Stimulated activated effector memory CD8-positive, alpha-beta T cell treated with anti-CD3 and anti-CD28 coated beads, Interleukin-12 subunit alpha, Interleukin-12 subunit beta, amount 100 ng/mL, for 72 hours (primary cell): ENCODE results near the gene LRP6.

Experiments
- ATAC-seq: fragments of 150-1000 bp; cut with Tn5 transposase; 2 replicates; pipeline ENCODE4 v1.10.0; 2021
- DNase-seq, 2 donors: peaks; one replicate each; pipeline ENCODE4 v3.0.0; 2021 to 2022; ENCODE audit warnings: low spot score in 2 of 2
- H3K27ac Mint-ChIP-seq: one replicate; pipeline ENCODE4 v1.8.0; 2022; ENCODE audit warnings: mild to moderate bottlenecking, mixed read lengths
- H3K36me3 Mint-ChIP-seq: one replicate; pipeline ENCODE4 v1.8.0; 2022; ENCODE audit warnings: mild to moderate bottlenecking, mixed read lengths
- H3K4me1 Mint-ChIP-seq: one replicate; pipeline ENCODE4 v1.8.0; 2022; ENCODE audit warnings: mixed read lengths
- H3K4me3 Mint-ChIP-seq: one replicate; pipeline ENCODE4 v1.8.0; 2022; ENCODE audit warnings: mild to moderate bottlenecking, mixed read lengths
- H3K9me3 Mint-ChIP-seq: one replicate; pipeline ENCODE4 v1.8.0; 2022; ENCODE audit warnings: mixed read lengths

The LRP6 gene

DNA sequence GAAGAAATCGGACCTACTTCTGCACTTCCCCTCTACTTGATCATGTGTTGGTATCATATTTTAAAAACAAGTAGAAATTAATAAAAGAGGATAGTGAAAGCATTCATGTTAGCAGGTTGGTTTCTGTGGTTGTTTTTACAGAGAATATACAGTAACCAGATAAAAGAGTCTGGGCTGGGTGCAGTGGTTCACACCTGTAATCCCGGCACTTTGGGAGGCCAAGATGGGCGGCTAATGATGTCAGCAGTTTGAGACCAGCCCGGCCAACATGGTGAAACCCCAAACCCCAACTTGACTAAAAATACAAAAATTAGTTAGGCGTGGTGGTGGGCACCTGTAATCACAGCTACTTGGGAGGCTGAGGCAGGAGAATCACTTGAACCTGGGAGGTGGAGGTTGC lies 55.9 kb downstream of the LRP6 start:
- H3K9me3 Mint-ChIP-seq = no peaks in the 10 kb centered on the region
- H3K27ac Mint-ChIP-seq = no peak overlapping the region
- peaks cover 14% of the 10 kb centered on the region for H3K4me1 Mint-ChIP-seq
- ATAC-seq (no peak), DNase-seq (no peak)
- H3K4me3 Mint-ChIP-seq = no peak overlapping the region
- no peaks in the 10 kb centered on the region for H3K36me3 Mint-ChIP-seq

- H3K9me3 Mint-ChIP-seq = no peaks in the 10 kb centered on the region
- no peak overlapping the region for H3K27ac Mint-ChIP-seq
- ATAC-seq (no peak), DNase-seq (no peak)
- no peak overlapping the region for H3K4me3 Mint-ChIP-seq
- H3K36me3 Mint-ChIP-seq = no peaks in the 10 kb centered on the region
- H3K4me1 Mint-ChIP-seq = peaks cover 14% of the 10 kb centered on the region
Measured at GRCh38 chr12:12210416-12210815, 56.4 kb downstream of the LRP6 start.

GRCh38 chr12:12209675-12210074 lies 57.2 kb downstream of the LRP6 start:
- ATAC-seq = no peak
- H3K4me3 Mint-ChIP-seq = no peak overlapping the region

GRCh38 chr12:12209043-12209442 lies 57.8 kb downstream of the LRP6 start:
- H3K27ac Mint-ChIP-seq = no peak overlapping the region
- no peaks in the 10 kb centered on the region for H3K9me3 Mint-ChIP-seq
- ATAC-seq (no peak), DNase-seq (no peak)
- no peaks in the 10 kb centered on the region for H3K36me3 Mint-ChIP-seq
- peaks cover 14% of the 10 kb centered on the region for H3K4me1 Mint-ChIP-seq
- H3K4me3 Mint-ChIP-seq = no peak overlapping the region

More at GRCh38 chr12:12209675-12210074, 57.2 kb downstream of the LRP6 start:
- Mint-ChIP-seq H3K4me1 (peaks cover 14% of the 10 kb centered on the region), H3K9me3 (no peaks in the 10 kb centered on the region), H3K36me3 (no peaks in the 10 kb centered on the region), H3K27ac (no peak overlapping the region)
- DNase-seq = no peak

DNA sequence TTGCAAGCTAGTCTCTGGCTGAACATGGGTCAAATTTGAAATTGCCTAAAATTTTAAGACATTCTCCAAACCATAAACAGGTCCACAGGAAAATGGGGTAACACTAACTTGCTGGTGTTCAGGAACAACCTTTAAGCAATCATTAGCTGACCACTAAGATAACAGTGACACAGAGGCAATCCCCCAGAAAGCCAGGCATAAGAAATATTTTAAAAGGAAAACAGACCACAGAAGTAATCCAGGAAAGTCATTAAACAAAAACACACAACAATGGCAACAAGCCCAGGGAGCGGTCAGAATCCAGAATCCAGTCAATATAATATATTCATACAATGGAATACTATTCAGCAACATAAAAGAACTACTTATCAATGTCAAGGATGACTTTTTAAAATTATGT lies 59.1 kb downstream of the LRP6 start:
- H3K9me3 Mint-ChIP-seq = no peaks in the 10 kb centered on the region
- no peak overlapping the region for H3K27ac Mint-ChIP-seq
- H3K36me3 Mint-ChIP-seq = no peaks in the 10 kb centered on the region
- DNase-seq (no peak), ATAC-seq (no peak)
- H3K4me3 Mint-ChIP-seq = no peak overlapping the region
- peaks cover 14% of the 10 kb centered on the region for H3K4me1 Mint-ChIP-seq

DNA sequence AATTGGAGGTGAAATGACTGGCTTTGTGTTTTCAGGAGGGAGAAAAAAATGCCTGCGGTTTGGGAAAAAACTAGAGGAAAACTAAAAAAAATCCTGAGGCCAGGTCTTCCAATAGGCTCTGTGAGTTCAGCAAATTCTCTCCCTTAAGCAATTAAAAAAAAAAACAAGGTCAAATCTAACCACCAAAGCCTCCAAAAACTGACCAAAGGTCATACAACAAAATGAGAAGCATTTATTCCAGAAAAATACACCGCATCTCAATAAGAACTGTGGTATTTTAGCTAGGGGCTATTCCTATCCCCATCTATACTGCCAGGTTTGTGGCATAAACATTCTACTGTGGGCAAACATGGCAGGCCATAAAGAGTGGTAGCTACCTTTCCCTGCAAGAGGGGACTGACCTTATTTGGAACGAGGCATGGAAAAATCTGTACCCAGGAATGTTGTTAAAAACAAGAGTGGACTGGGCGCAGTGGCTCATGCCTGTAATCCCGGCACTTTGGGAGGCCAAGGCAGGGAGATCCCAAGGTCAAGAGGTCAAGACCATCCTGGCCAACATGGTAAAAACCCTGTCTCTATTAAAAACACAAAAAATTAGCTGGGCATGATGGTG lies 60.0 kb downstream of the LRP6 start:
- Mint-ChIP-seq H3K4me3 (no peak overlapping the region), H3K36me3 (no peaks in the 10 kb centered on the region), H3K27ac (no peak overlapping the region), H3K9me3 (no peaks in the 10 kb centered on the region), H3K4me1 (peaks cover 14% of the 10 kb centered on the region)
- ATAC-seq (no peak), DNase-seq (no peak)

- no peak for ATAC-seq
- DNase-seq = no peak
- H3K9me3 Mint-ChIP-seq = peaks cover 9% of the 10 kb centered on the region
- H3K4me3 Mint-ChIP-seq = no peak overlapping the region
- no peak overlapping the region for H3K27ac Mint-ChIP-seq
- H3K4me1 Mint-ChIP-seq = peaks cover 6% of the 10 kb centered on the region
- no peaks in the 10 kb centered on the region for H3K36me3 Mint-ChIP-seq
Measured at GRCh38 chr12:12202747-12203146, 64.1 kb downstream of the LRP6 start.

GRCh38 chr12:12202105-12202504 lies 64.7 kb downstream of the LRP6 start:
- H3K27ac Mint-ChIP-seq = no peak overlapping the region
- H3K4me3 Mint-ChIP-seq = no peak overlapping the region
- DNase-seq (no peak), ATAC-seq (no peak)
- no peaks in the 10 kb centered on the region for H3K36me3 Mint-ChIP-seq
- peaks cover 6% of the 10 kb centered on the region for H3K4me1 Mint-ChIP-seq
- peaks cover 13% of the 10 kb centered on the region for H3K9me3 Mint-ChIP-seq

DNA sequence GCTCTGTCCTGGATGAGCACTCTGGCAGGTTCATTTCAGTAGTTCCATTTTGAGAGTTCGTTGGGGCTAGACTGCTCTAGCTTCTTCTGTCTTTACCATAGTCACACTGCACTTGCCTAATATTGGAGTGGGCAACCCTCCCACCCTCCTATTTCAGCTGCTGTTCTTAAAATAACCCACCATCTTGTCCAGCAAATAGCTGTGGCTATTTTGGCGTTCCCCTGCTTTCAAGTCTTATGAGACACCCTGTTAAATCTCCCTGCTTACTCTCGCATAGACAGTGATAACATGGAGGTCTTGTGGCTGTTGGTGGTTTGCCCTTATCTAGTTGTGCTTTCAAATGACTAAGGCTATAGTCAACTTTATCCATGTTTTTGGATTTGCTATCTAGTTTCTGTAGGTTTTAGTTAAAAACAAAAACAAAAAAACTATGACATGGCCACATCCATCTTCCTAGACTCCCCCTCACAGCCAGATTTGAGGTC lies 65.5 kb downstream of the LRP6 start:
- H3K9me3 Mint-ChIP-seq = peaks cover 20% of the 10 kb centered on the region
- DNase-seq (no peak), ATAC-seq (peak; percentile 96)
- H3K27ac Mint-ChIP-seq = no peak overlapping the region
- H3K4me3 Mint-ChIP-seq = no peak overlapping the region
- H3K4me1 Mint-ChIP-seq = peaks cover 6% of the 10 kb centered on the region
- no peaks in the 10 kb centered on the region for H3K36me3 Mint-ChIP-seq

DNA sequence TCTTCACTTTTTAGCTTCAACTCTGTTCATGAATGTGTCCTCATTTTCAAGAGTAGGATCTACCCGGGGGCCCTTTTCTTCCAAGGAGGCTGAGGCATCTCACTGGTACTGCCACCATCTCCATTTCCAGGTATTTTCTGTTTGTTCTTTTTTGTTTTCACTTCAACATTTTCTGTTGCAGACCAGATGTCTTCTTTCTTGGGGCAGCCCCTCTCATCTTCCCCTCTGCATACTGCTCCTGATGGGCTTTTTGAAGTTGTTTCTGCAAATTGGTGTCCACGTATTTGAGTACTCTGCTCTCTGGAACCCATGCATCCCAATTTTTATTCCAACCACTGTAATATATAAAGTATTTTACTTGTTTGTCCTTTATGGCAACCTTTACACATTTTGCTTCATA lies 66.5 kb downstream of the LRP6 start:
- H3K27ac Mint-ChIP-seq = no peak overlapping the region
- no peak overlapping the region for H3K4me3 Mint-ChIP-seq
- no peaks in the 10 kb centered on the region for H3K36me3 Mint-ChIP-seq
- H3K9me3 Mint-ChIP-seq = peaks cover 20% of the 10 kb centered on the region
- H3K4me1 Mint-ChIP-seq = peaks cover 6% of the 10 kb centered on the region
- ATAC-seq = no peak
- no peak for DNase-seq

- H3K9me3 Mint-ChIP-seq = peaks cover 20% of the 10 kb centered on the region
- H3K36me3 Mint-ChIP-seq = no peaks in the 10 kb centered on the region
- ATAC-seq (no peak), DNase-seq (no peak)
- no peak overlapping the region for H3K4me3 Mint-ChIP-seq
- peaks cover 6% of the 10 kb centered on the region for H3K4me1 Mint-ChIP-seq
- no peak overlapping the region for H3K27ac Mint-ChIP-seq
Measured at GRCh38 chr12:12198124-12198523, 68.7 kb downstream of the LRP6 start.

DNA sequence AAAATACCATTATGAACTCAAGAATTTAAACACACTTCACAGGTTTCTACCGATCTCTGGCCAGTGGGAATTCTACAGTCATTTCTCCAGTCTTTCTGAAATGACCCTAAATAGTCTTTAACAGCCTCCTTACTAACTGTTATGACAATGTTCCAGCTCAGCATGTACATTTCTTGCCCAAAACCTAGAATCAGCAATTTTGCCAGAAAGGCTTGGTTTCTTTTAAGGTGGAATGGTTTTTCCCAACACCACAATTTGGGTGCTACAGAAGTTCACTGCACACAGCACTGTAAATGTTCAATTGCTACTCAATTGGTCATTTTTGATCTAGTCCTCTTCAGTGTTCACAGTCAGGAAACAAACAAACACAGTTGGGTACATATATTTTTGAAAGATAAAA lies 69.7 kb downstream of the LRP6 start:
- no peak overlapping the region for H3K4me3 Mint-ChIP-seq
- DNase-seq (no peak), ATAC-seq (no peak)
- peaks cover 20% of the 10 kb centered on the region for H3K9me3 Mint-ChIP-seq
- no peaks in the 10 kb centered on the region for H3K36me3 Mint-ChIP-seq
- peaks cover 6% of the 10 kb centered on the region for H3K4me1 Mint-ChIP-seq
- no peak overlapping the region for H3K27ac Mint-ChIP-seq

DNA sequence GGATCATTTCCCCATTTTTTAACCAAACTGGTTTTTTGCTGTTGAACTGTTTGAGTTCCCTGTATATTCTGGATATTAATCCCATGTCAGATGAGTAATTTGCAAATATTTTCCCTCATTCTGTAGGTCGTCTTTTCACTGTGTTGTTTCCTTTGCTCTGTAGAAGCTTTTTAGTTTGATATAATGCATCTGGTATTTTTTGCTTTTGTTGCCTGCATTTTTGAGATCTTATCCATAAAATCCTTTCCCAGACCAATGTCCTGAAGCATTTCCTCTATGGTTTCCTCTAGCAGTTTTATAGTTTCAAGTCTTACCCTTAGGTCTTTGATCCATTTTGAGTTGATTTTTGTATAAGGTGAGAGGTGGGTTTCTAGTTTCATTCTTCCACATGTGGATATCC lies 71.3 kb downstream of the LRP6 start:
- Mint-ChIP-seq H3K27ac (no peak overlapping the region), H3K4me3 (no peak overlapping the region), H3K36me3 (no peaks in the 10 kb centered on the region), H3K4me1 (no peaks in the 10 kb centered on the region), H3K9me3 (peaks cover 17% of the 10 kb centered on the region)
- no peak for ATAC-seq
- DNase-seq = no peak

- ATAC-seq (no peak), DNase-seq (no peak)
- H3K27ac Mint-ChIP-seq = no peak overlapping the region
- H3K9me3 Mint-ChIP-seq = peaks cover 17% of the 10 kb centered on the region
- no peaks in the 10 kb centered on the region for H3K36me3 Mint-ChIP-seq
- H3K4me3 Mint-ChIP-seq = no peak overlapping the region
- no peaks in the 10 kb centered on the region for H3K4me1 Mint-ChIP-seq
Measured at GRCh38 chr12:12195081-12195480, 71.8 kb downstream of the LRP6 start.

GRCh38 chr12:12194206-12194605 lies 72.6 kb downstream of the LRP6 start:
- no peak for ATAC-seq
- H3K36me3 Mint-ChIP-seq = no peaks in the 10 kb centered on the region

DNA sequence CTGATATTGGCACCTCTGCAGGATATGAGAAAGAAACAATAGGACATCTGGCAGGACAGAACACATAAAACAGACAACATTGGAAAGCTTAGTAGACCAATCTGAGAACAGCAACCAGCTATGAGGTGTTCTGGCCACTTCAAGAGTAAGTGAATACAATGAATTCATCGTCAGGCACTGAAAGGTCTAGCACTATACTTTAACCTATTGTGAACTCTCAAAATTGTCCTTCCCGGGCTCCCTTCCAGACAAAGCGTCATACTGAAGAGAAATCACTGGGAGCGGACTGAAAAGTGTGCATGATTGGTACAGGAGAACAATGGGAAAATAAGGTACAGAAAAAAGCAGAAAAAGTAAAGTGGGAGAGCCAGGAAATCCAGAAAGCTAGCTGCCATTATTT lies 75.8 kb downstream of the LRP6 start:
- Mint-ChIP-seq H3K27ac (no peak overlapping the region), H3K9me3 (no peaks in the 10 kb centered on the region), H3K4me1 (no peaks in the 10 kb centered on the region), H3K36me3 (no peaks in the 10 kb centered on the region), H3K4me3 (no peak overlapping the region)
- DNase-seq (no peak), ATAC-seq (no peak)

More at GRCh38 chr12:12194206-12194605, 72.6 kb downstream of the LRP6 start:
- Mint-ChIP-seq H3K4me3 (no peak overlapping the region), H3K4me1 (no peaks in the 10 kb centered on the region), H3K9me3 (peaks cover 17% of the 10 kb centered on the region), H3K27ac (no peak overlapping the region)
- DNase-seq = no peak
